T-helper 2 cell treated with Interferon-gamma antibody and Interleukin-4, amounts not matched to agents 5 μg/mL and 100 μg/mL, for 36 hours (primary cell): ENCODE measurements around the gene ZNF70.

Source experiments
- DNase-seq: peaks from one replicate; pipeline ENCODE4 v3.0.0; 2021; ENCODE audit warnings: low spot score
- H3K27ac Mint-ChIP-seq: one replicate; pipeline ENCODE4 v1.8.0; 2021; ENCODE audit warnings: mild to moderate bottlenecking, mixed read lengths
- H3K27me3 Mint-ChIP-seq: one replicate; pipeline ENCODE4 v1.8.0; 2021; ENCODE audit warnings: low read depth, mixed read lengths
- H3K36me3 Mint-ChIP-seq: one replicate; pipeline ENCODE4 v1.8.0; 2021; ENCODE audit warnings: low read depth, mixed read lengths
- H3K4me1 Mint-ChIP-seq: one replicate; pipeline ENCODE4 v1.8.0; 2021; ENCODE audit warnings: low read depth, mixed read lengths
- H3K4me3 Mint-ChIP-seq: one replicate; pipeline ENCODE4 v1.8.0; 2022; ENCODE audit warnings: mild to moderate bottlenecking, moderate library complexity, mixed read lengths
- H3K9me3 Mint-ChIP-seq: one replicate; pipeline ENCODE4 v1.8.0; 2021; ENCODE audit warnings: mixed read lengths

ZNF70 gene

GRCh38 chr22:23773483-23774113, 22.7 kb upstream of the ZNF70 start:
- Mint-ChIP-seq H3K4me1 (peaks cover 6% of the 10 kb centered on the region), H3K27ac (no peak overlapping the region), H3K36me3 (no peaks in the 10 kb centered on the region), H3K9me3 (no peaks in the 10 kb centered on the region), H3K4me3 (peak overlapping the region; percentile 0), H3K27me3 (peaks cover 13% of the 10 kb centered on the region)
- DNase-seq, result no peak

GRCh38 chr22:23772649-23773473, 21.9 kb upstream of the ZNF70 start, which contains the start of gene MMP11:
Gene MMP11, plus strand, starts transcription at chr22:23772849. Its CDS starts 22 bp downstream, at chr22:23772871.
- peak; percentile 25 for DNase-seq
- Mint-ChIP-seq H3K27me3 (peaks cover 13% of the 10 kb centered on the region), H3K4me1 (peaks cover 6% of the 10 kb centered on the region), H3K27ac (no peak within 1 kb of the TSS), H3K36me3 (no peaks in the 10 kb centered on the region), H3K4me3 (peak within 1 kb of the TSS; percentile 75), H3K9me3 (no peaks in the 10 kb centered on the region)

GRCh38 chr22:23772315-23772648, 21.4 kb upstream of the ZNF70 start:
- no peak for DNase-seq
- Mint-ChIP-seq H3K27ac (no peak overlapping the region), H3K4me3 (peak overlapping the region; percentile 75), H3K4me1 (peaks cover 6% of the 10 kb centered on the region), H3K27me3 (peaks cover 13% of the 10 kb centered on the region), H3K9me3 (no peaks in the 10 kb centered on the region), H3K36me3 (no peaks in the 10 kb centered on the region)

GRCh38 chr22:23769321-23769965, 18.5 kb upstream of the ZNF70 start:
- peak overlapping the region; percentile 38 for H3K4me3 Mint-ChIP-seq
- DNase-seq, result no peak
- H3K4me1 Mint-ChIP-seq, result peaks cover 19% of the 10 kb centered on the region
- H3K36me3 Mint-ChIP-seq, result no peaks in the 10 kb centered on the region
- peaks cover 8% of the 10 kb centered on the region for H3K27me3 Mint-ChIP-seq
- H3K9me3 Mint-ChIP-seq, result no peaks in the 10 kb centered on the region
- no peak overlapping the region for H3K27ac Mint-ChIP-seq

- H3K27me3 Mint-ChIP-seq, result peaks cover 2% of the 10 kb centered on the region
- no peaks in the 10 kb centered on the region for H3K9me3 Mint-ChIP-seq
- peak within 1 kb of the TSS; percentile 63 for H3K27ac Mint-ChIP-seq
- DNase-seq, result peak; percentile 80
- peak within 1 kb of the TSS; percentile 82 for H3K4me3 Mint-ChIP-seq
- no peaks in the 10 kb centered on the region for H3K36me3 Mint-ChIP-seq
- peaks cover 25% of the 10 kb centered on the region for H3K4me1 Mint-ChIP-seq
Measured at GRCh38 chr22:23767673-23768548, 17.0 kb upstream of the ZNF70 start, which contains the start of gene CHCHD10. Gene CHCHD10, minus strand, starts transcription at chr22:23767972. Its CDS starts 98 bp downstream, at chr22:23767874.

GRCh38 chr22:23767303-23767672, 16.4 kb upstream of the ZNF70 start:
- Mint-ChIP-seq H3K4me1 (peaks cover 28% of the 10 kb centered on the region), H3K9me3 (no peaks in the 10 kb centered on the region), H3K4me3 (peak overlapping the region; percentile 71), H3K27me3 (peaks cover under 1% of the 10 kb centered on the region), H3K27ac (peak overlapping the region; percentile 45), H3K36me3 (no peaks in the 10 kb centered on the region)
- no peak for DNase-seq

GRCh38 chr22:23764899-23765881, 14.3 kb upstream of the ZNF70 start:
- Mint-ChIP-seq H3K27me3 (no peaks in the 10 kb centered on the region), H3K9me3 (no peaks in the 10 kb centered on the region), H3K36me3 (no peaks in the 10 kb centered on the region), H3K27ac (peak overlapping the region; percentile 53), H3K4me3 (no peak overlapping the region), H3K4me1 (peaks cover 24% of the 10 kb centered on the region)
- no peak for DNase-seq

GRCh38 chr22:23763954-23764353, 13.0 kb upstream of the ZNF70 start:
- no peak for DNase-seq
- H3K27ac Mint-ChIP-seq, result no peak overlapping the region

GRCh38 chr22:23763579-23763945, 12.7 kb upstream of the ZNF70 start:
- Mint-ChIP-seq H3K27ac (no peak overlapping the region), H3K9me3 (no peaks in the 10 kb centered on the region), H3K36me3 (no peaks in the 10 kb centered on the region), H3K4me3 (peak overlapping the region; percentile 67), H3K27me3 (no peaks in the 10 kb centered on the region), H3K4me1 (peaks cover 24% of the 10 kb centered on the region)
- DNase-seq, result peak; percentile 21

More at GRCh38 chr22:23763954-23764353, 13.0 kb upstream of the ZNF70 start:
- H3K27me3 Mint-ChIP-seq, result no peaks in the 10 kb centered on the region
- no peaks in the 10 kb centered on the region for H3K9me3 Mint-ChIP-seq
- H3K36me3 Mint-ChIP-seq, result no peaks in the 10 kb centered on the region
- peaks cover 24% of the 10 kb centered on the region for H3K4me1 Mint-ChIP-seq
- H3K4me3 Mint-ChIP-seq, result peak overlapping the region; percentile 67

- no peaks in the 10 kb centered on the region for H3K36me3 Mint-ChIP-seq
- no peaks in the 10 kb centered on the region for H3K27me3 Mint-ChIP-seq
- H3K4me1 Mint-ChIP-seq, result peaks cover 24% of the 10 kb centered on the region
- H3K27ac Mint-ChIP-seq, result no peak within 1 kb of the TSS
- DNase-seq, result no peak
- H3K4me3 Mint-ChIP-seq, result peak within 1 kb of the TSS; percentile 67
- no peaks in the 10 kb centered on the region for H3K9me3 Mint-ChIP-seq
Measured at GRCh38 chr22:23762842-23763578, 12.1 kb upstream of the ZNF70 start, which contains the start of gene C22orf15. Gene C22orf15, plus strand, starts transcription at chr22:23762990. Its CDS starts 317 bp downstream, at chr22:23763307.

GRCh38 chr22:23760056-23760455, 9.1 kb upstream of the ZNF70 start:
- no peak for DNase-seq
- no peaks in the 10 kb centered on the region for H3K36me3 Mint-ChIP-seq
- H3K27ac Mint-ChIP-seq, result no peak overlapping the region
- no peaks in the 10 kb centered on the region for H3K27me3 Mint-ChIP-seq
- no peaks in the 10 kb centered on the region for H3K9me3 Mint-ChIP-seq
- H3K4me1 Mint-ChIP-seq, result peaks cover 11% of the 10 kb centered on the region
- no peak overlapping the region for H3K4me3 Mint-ChIP-seq

GRCh38 chr22:23759566-23759965, 8.7 kb upstream of the ZNF70 start:
- no peaks in the 10 kb centered on the region for H3K27me3 Mint-ChIP-seq
- no peaks in the 10 kb centered on the region for H3K36me3 Mint-ChIP-seq
- H3K4me3 Mint-ChIP-seq, result no peak overlapping the region

More at GRCh38 chr22:23759566-23759965, 8.7 kb upstream of the ZNF70 start:
- no peak for DNase-seq
- Mint-ChIP-seq H3K9me3 (no peaks in the 10 kb centered on the region), H3K4me1 (peaks cover 11% of the 10 kb centered on the region), H3K27ac (no peak overlapping the region)
